Retinal pigment epithelial cell (primary cell): ENCODE measurements around the gene INPP4B.

ENCODE experiments used
- DNase-seq: peaks from one replicate; pipeline ENCODE4 v3.0.0-alpha.2; 2010; ENCODE audit warnings: low read depth
- H3K4me3 ChIP-seq: 2 replicates; pipeline ENCODE4 v1.5.1; 2011; ENCODE audit warnings: mild to moderate bottlenecking, low read length, control low read depth, moderate library complexity
- TF ChIP-seq, protein P1 (sequence below): conservative IDR thresholded peaks from 2 replicates; pipeline ENCODE4 v1.5.1; 2011; ENCODE audit warnings: low read depth, low read length, control low read depth, inconsistent platforms

Gene INPP4B

GRCh38 chr4:142846729-142847596, 862 bp upstream of the INPP4B start:
- no peak for DNase-seq
- TF ChIP-seq, protein P1, sequence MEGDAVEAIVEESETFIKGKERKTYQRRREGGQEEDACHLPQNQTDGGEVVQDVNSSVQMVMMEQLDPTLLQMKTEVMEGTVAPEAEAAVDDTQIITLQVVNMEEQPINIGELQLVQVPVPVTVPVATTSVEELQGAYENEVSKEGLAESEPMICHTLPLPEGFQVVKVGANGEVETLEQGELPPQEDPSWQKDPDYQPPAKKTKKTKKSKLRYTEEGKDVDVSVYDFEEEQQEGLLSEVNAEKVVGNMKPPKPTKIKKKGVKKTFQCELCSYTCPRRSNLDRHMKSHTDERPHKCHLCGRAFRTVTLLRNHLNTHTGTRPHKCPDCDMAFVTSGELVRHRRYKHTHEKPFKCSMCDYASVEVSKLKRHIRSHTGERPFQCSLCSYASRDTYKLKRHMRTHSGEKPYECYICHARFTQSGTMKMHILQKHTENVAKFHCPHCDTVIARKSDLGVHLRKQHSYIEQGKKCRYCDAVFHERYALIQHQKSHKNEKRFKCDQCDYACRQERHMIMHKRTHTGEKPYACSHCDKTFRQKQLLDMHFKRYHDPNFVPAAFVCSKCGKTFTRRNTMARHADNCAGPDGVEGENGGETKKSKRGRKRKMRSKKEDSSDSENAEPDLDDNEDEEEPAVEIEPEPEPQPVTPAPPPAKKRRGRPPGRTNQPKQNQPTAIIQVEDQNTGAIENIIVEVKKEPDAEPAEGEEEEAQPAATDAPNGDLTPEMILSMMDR: peak; percentile 64
- H3K4me3 ChIP-seq: peak overlapping the region; percentile 82

- TF ChIP-seq, protein P1: no peak
- peak overlapping the region; percentile 82 for H3K4me3 ChIP-seq
- no peak for DNase-seq
Measured at GRCh38 chr4:142845293-142846107, 601 bp downstream of the INPP4B start.

DNA sequence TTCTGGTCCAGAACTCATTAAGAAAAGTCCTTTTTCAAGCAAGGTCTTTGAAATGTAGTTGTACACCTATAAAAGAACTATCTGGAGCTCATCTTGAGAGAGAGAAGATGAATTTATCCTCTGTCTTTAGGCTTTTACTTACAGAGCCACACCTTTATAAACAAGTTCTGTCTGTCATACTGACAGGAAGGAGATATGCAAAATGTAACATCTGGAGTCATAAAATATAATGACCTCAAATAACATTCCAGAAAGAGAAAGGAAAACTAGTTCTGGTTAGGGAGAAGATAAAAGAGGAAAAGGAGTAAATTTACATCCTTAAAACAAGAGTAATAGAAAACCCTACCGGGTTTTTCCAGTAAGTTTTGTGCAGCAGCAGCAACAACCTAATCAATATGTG, 1.3 kb downstream of the INPP4B start:
- TF ChIP-seq, protein P1: no peak
- no peak for DNase-seq
- H3K4me3 ChIP-seq: peak overlapping the region; percentile 82

- TF ChIP-seq, protein P1: peak; percentile 70
- DNase-seq: no peak
- no peak overlapping the region for H3K4me3 ChIP-seq
Measured at GRCh38 chr4:142840516-142841123, 5.5 kb downstream of the INPP4B start.

DNA sequence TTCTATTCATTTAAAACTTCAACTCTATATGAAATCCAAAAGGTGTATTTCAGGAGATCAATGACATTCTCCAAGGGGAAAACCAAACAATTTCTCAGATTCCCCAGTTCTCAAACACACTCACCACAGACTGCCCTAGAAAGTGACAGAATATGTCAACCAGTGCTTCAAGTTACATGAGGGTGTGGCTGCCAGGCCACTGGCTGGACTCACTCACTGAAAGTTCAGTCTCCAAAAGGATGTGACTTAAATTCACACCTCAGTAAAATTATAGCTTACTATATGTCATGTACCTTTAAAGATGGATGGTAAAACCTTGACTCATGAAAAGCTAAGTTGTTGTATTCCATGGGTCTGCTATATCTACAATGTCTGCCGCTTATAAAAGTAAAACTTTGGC, 7.3 kb downstream of the INPP4B start:
- TF ChIP-seq, protein P1: no peak
- no peak overlapping the region for H3K4me3 ChIP-seq
- DNase-seq: no peak

GRCh38 chr4:142832022-142832421, 14.1 kb downstream of the INPP4B start:
- TF ChIP-seq, protein P1: no peak
- DNase-seq: no peak
- no peak overlapping the region for H3K4me3 ChIP-seq
